GM21447 (cell line): ENCODE measurements around the gene TMED3.

Experiments
- ATAC-seq: cut with Tn5 transposase; IDR thresholded peaks from one replicate; pipeline ENCODE4 v1.9.1; 2021; ENCODE audit not compliant: unreplicated experiment

Gene TMED3

GRCh38 chr15:79310985-79311900, at the start of gene TMED3:
TSS of gene TMED3 (plus strand) at chr15:79311112. CDS start at chr15:79311250, 138 bp downstream.
- peak; percentile 88 for ATAC-seq

DNA sequence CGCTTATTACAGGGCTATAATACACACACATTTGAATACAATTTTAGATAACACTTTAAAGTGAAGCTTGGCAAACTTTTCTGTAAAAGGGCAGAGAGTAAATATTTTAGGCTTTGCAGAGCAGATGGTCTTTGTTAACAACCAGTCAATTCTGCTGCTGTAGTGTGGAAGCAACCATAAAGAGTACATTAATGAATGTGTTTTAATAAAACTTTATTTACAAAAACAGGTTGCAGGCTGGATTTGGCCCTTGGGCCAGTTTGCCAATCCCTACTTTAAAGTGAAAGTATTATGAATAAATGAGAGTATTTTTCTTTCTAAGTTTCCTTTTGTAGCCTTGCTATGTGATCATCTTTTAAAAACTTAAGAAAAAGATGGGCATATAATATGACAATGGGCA, 49.1 kb upstream of the TMED3 start:
- no peak for ATAC-seq

DNA sequence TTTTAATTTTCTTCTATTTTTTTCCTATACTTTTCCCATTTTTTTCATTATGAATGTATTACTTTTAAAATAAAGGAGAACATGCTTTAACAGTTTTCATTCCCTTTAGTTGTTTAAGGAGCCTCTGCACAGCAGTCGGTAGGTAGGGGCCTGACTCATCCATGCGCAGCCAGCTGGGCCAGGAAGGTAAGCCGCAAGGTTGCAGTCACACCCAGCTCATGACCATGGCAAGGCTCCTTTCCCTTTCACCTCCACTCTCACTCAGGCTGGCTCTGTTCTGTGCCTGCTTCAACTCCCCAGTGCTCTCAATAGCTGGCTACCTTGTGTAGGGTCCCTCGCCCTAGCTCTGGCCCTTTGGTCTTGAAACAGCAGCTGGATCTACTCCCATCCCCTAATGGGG, 45.7 kb upstream of the TMED3 start:
- no peak for ATAC-seq

GRCh38 chr15:79265987-79266579, 44.8 kb upstream of the TMED3 start:
- ATAC-seq = no peak

DNA sequence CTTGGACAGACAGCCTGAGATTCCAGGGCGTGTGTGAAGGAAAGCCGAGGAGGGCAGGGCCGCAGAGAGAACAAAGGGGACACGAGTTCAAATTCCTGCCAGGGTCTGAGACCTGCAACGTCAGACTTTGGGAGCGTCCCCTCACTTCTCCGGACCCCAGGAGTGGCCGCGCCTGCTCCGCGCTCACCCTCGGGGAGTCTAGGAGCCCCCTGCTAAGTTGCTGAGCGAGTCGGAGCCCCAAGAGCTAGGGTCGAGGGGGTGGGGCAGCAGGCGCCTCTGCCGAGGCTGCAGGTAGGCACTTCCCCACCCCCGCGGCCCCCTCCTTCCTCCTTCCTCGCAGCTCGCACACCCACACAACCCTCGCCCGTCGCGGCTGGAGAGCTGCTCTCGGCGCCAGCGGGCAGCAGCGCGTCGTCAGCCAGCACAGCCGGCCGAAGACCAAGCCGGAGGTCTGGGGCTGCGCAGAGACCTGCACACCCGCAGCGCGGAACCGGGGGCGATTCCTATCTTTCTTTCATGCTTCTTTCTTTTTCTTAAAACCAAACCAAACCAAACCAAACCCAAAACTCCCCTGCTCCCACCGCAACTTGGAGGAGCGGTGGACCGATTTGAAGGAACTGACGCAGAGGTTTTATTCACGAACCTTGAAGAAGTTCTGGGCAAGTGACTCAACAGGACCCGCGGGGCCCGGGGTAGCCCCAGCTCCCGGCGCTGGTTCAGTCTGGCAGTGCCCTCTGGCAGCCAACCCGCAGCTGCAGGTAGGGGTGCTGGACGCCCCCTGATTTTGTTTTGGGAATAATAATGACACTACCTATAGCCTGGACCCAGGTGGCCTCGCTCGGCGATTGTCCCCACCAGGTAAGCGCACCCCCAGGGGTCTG, 28.3 kb upstream of the TMED3 start, which contains the start of gene ANKRD34C:
TSS of gene ANKRD34C (plus strand) at position 352 of the 881 bp plus-strand sequence. CDS start 10,563 bp downstream, outside the sequence.
- no peak for ATAC-seq

GRCh38 chr15:79283252-79284048, 27.5 kb upstream of the TMED3 start:
- ATAC-seq = no peak

DNA sequence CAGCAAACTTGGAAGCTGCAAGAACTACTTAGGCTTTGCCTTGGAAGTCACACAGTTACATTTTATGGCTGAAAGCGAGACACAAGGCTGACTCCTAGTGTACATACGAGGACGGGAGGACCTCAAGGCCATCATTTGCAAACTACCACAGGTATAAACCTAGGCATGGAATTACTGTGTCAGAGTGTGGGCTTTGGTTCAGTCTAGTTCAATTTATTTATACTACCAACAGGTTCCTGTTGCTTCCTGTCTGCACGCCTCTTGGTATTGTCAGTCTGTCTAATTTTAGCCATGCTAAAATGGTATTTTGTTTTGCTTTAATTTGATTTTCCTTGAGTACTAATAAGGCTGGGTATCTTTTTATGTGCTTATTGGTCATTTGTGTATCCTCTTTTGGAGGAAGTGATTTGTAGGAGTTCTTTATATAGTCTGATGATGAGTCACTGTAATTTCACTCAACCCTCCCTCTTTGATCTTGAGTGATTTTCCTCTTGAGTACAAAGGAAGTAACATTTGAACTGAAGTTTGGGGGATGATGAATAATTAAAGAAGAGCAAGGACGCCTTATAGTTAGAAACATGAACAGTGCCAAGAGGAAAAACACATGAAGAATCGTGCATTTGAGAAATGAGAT, 20.2 kb upstream of the TMED3 start:
- no peak for ATAC-seq

DNA sequence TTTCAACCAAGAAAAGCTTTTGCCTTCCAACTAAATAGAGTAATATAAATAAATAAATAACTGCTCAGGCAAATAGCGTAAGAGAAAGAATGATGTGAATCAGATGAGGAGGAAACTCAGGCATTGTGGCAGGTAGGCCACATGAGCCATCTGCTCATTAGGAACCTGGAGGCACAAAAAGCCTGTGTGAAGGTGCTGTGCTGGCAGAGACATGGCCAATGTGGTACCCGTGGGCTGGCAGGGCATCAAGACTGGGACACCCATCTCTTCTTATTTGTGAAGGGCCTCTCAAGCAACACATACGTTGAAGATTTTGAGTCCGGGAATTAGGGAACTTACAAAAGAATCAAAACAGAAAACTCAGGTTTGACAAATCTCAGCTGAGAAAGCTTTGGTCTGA, 18.9 kb upstream of the TMED3 start:
- no peak for ATAC-seq

DNA sequence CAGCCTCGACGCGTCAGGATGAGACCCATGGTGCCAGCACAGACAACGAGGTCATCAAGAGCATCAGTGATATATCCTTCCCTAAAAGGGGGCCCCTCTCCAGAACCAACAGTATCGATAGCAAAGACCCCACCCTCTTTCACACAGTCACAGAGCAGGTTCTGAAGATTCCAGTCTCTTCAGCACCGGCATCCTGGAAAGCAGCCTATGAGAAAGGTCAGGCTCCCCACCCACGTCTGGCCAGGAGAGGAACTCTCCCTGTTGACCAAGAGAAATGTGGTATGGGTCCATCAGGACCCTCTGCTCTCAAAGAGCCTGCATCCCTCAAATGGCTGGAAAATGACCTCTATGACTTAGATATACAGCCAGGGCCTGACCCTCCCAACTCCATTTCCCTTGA, 16.8 kb upstream of the TMED3 start:
- no peak for ATAC-seq

DNA sequence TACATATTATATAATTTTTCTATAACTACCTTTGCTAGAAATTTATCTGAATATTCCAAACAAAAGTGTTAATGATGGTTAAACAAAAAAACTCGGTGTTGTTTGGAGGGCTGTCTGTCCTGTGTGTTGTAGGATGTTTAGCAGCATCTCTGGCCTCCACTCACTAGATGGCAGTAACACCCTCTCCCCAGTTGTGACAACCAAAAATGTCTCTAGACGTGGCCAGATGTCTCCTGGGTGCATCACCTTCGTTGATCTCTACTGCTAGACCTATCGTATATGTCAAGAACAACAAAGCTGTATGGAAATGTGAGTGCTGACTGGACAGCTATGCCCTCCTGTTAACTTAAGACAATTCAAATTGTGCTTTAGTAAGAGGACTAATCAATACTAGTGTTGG, 14.3 kb upstream of the TMED3 start:
- ATAC-seq = no peak

DNA sequence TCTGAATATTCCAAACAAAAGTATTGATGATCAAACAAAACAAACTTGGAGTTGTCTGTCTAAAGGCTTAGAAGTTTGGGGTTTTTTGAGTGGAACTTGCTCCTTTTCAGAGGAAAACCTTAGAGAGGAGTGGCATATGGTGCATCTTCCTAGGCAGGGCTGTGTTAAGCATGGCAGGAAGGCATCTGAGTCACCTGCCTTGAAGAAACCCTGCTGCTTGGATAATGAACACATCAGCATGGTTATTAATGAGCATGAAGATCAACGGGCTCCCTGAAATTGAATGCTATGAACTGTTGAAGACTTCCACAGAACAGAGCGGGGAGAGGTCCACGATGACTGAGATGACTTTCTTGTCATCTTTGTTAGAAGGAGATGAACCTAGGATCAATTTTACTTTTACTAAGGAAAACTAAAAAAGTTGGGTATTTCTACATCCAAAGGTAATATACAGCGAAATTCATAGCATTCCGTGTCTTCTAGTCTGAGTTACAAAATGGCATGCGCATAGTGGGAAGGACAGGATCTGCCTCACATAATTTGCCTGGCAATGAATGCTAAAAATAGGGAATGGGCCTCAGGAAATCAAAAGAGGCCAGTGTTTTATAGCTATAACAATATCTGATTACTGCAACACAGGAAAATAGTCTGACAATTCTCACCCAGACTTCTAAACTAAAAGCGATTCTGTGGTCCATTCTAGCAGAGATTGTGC, 11.6 kb upstream of the TMED3 start:
- ATAC-seq = no peak

DNA sequence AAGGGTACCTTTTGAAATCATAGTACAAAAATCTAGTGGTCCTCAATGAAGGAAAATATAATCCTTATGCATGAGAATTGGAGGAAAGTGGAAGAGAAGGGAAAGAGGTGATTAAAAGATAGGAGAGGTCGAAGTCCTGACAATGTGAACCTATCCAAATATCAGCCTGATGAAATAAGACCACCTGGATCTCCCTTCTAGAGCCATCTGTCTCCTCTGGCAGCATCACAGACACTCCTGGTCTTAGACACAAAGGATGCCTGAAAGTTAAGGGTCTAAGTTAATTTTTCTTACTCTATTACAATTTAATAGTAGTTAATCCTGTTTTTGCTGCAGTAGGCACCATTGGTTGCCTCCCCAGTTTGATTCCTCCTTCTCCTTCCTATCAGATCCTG, 11.1 kb upstream of the TMED3 start:
- no peak for ATAC-seq

- ATAC-seq = no peak
These were observed 3.7 kb upstream of the TMED3 start for GRCh38 chr15:79307251-79307650.

DNA sequence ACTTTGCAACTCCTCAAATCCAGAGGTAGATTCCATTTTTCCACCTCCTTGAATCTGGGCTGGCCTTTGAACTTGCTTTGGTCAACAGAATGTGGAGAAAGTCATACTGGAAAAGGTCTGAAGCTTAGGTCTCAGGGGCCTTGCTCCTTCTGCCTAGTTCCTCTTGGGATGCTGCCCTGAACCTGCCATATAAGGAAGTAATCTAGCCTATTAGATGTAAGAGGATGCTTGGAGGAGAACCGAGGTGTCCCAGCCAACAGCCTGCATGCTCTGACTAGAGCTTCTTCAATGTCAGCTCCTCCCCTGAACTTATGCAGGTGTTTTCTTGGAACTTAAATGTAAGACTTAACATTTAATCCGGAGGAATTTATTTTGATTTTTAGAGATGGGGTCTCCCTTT, 2.0 kb upstream of the TMED3 start:
- no peak for ATAC-seq

DNA sequence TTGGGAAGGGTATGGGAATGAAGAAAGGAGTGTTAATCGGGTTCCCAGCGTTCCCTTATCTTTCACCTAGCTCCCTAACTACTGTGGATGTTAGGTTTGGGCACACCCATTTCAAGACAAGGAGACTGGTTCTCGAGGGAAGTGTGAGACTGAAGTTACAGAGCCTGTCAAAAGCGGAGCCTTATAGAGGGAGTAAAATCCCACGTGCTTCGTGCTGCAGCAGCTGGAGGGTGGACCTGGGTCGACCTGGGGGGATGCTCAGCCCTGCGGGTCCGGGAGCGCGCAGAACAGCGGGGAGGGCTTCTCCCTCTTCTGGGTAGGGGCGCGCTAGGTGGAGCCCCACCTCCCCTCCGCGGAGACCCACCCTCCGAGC, 314 bp upstream of the TMED3 start:
- ATAC-seq = peak; percentile 16

DNA sequence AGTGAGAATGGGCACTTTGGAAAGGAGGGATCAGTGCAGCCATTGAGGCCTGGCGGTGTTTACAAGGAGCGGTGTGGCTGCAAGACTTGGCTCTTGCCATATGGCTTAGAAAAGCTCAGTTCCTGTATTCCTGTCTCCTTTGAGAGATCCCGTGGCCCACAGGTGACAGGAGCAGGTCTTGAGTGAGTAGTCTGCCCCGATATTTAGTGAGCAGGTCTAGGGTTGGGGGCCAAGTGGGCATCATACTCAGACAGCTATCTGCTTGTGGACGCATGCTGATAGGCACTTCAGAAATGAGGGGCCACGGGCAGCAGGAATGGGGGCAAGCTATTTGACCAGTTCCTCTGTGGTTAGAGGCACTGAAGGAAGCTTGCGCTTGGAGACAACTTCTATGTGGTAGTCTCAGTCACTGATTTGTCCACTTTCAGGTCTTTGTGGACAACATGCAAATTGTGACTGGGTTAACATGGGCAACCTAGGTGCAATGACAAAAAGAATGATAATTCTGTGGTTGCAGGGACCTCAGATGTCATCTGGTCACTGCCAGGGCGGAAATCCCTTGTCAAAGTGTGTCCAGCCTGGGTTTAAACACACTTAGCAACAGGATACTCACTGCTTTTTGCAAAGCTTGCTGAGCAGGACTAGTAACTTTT, 1.1 kb downstream of the TMED3 start:
- ATAC-seq = no peak

- ATAC-seq = no peak
These were observed 3.3 kb downstream of the TMED3 start for GRCh38 chr15:79314186-79314585.

GRCh38 chr15:79314811-79315210, 3.9 kb downstream of the TMED3 start:
- no peak for ATAC-seq
